Stomach (tissue), 4 donors: ENCODE results near the gene INAVA.

Source experiments
- POLR2A ChIP-seq, 4 donors: fragments of 450-650 bp; IDR thresholded peaks; one replicate each; pipeline ENCODE4 v1.6.1; 2016; ENCODE audit warnings: antibody characterized with exemption in 4 of 4, control low read depth in 2 of 4, mild to moderate bottlenecking in 1 of 4, moderate library complexity in 1 of 4
- TF ChIP-seq, protein P1 (sequence below), 7 experiments: fragments of 450-650 bp in 4 of 7; fragments of 200-600 bp in 3 of 7; sonication (generic) in 3 of 7; IDR thresholded peaks; one replicate each; pipeline ENCODE4 v1.5.1; 2016 to 2019; ENCODE audit warnings: antibody characterized with exemption in 7 of 7, control low read depth in 2 of 7, mild to moderate bottlenecking in 1 of 7

DNA sequence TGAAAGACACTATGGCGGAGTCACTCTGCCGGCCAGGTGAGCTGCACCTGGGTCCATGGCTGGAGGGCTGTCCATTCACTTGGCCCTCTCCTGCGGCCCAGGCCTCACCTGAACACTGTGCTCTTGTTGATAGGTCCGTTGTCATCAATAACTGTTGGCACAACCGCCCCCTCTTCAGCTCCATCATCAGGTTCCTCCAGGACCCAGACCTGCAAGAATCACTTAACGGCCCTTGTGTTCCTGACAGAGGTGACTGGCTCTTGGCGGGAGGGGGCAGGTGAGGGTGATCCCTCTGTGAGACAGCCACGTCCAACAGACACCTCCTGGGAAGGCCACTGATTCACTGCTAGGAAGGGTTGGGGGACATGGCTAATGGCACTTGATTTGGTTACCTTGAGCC lies 54.9 kb downstream of the INAVA start:
- no peak for TF ChIP-seq POLR2A (IDR thresholded peaks at IDR 0.05)
- TF ChIP-seq, protein P1, sequence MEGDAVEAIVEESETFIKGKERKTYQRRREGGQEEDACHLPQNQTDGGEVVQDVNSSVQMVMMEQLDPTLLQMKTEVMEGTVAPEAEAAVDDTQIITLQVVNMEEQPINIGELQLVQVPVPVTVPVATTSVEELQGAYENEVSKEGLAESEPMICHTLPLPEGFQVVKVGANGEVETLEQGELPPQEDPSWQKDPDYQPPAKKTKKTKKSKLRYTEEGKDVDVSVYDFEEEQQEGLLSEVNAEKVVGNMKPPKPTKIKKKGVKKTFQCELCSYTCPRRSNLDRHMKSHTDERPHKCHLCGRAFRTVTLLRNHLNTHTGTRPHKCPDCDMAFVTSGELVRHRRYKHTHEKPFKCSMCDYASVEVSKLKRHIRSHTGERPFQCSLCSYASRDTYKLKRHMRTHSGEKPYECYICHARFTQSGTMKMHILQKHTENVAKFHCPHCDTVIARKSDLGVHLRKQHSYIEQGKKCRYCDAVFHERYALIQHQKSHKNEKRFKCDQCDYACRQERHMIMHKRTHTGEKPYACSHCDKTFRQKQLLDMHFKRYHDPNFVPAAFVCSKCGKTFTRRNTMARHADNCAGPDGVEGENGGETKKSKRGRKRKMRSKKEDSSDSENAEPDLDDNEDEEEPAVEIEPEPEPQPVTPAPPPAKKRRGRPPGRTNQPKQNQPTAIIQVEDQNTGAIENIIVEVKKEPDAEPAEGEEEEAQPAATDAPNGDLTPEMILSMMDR (IDR thresholded peaks at IDR 0.05): no peak
